ENCODE measurements around the gene ZFC3H1.

DNA sequence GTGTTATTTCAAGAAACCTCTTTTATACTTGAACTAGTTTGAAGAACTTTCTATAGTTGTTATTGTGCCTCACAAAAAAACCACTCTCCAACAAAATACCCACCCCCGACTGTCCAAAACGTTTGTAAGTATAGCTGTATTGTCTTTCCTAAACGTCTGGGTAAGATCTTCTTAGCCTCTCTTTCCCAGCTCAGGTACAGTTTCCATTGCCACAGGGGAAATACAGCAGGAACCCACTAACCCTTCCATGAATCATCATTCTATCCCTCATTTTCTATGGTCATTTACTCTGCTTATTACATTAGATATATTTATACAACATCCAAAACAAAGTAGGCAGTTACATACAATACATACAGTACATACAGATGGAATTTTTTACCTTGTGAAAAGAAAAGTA, 70.8 kb downstream of the ZFC3H1 start:
- no peak for TF ChIP-seq GATA2 (IDR thresholded peaks at IDR 0.05; ENCODE audit: low read depth, low read length)
- no peak for TF ChIP-seq GATA3 (IDR thresholded peaks at IDR 0.05; ENCODE audit: low read depth, low read length)
